ENCODE results near the gene MAGEE1. TPM values are rescaled to one million over a fixed set of nuclear protein-coding genes. Genes with fewer than 3 reads are reported as not detected.

The MAGEE1 gene
- total RNA-seq, 1 experiment from 2014 or later, result not detected

DNA sequence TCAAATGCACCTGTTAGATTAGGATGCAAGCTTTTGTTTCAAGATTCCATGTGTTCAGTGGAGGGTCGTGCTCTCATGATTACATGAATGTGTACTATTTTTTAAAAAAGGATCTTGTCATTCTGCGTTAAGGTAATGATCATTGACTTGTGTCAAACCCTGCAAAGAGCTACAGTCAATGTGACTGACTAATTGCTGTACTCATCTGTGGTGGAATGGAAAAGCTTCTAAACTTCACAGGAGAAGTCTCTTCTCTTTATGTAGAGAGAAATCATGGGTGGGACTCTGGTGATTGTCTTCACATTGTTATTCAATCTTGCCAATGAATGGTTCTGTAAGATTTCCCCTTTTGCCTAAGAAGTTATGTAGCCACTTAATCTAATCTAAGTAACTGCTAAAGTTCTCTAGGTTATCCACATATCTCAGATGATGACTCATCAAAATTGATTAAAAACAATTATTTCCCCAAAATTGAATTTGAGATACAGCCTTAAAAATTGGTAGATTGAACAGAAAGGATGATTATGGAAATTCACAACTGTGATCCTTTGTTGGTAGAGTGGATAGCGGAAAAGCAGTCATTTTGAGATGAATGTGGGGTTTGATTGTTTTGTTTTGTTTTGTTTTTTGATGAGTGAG is 6.7 kb downstream of the MAGEE1 start:
- DNase-seq (ENCODE audit: low spot score), result no peak
- no TSS peak for BruUV-seq (replicated peaks)
- POLR2A ChIA-PET (ENCODE audit: low non-redundant PET), result no interaction called here
- Histone ChIP-seq H3K27ac (ENCODE audit: low read depth, low read length, poor library complexity, severe bottlenecking) (no peak overlapping the region), H3K4me1 (ENCODE audit: insufficient read depth, low read length, poor library complexity, severe bottlenecking) (no peaks in the 10 kb centered on the region), H3K4me3 (ENCODE audit: low read depth, low read length, poor library complexity, severe bottlenecking) (no peak overlapping the region), H3K27me3 (replicated peaks; ENCODE audit: insufficient read depth, low read depth, low read length, poor library complexity) (no peaks in the 10 kb centered on the region), H3K36me3 (ENCODE audit: insufficient read depth, low read length, poor library complexity, severe bottlenecking) (no peaks in the 10 kb centered on the region), H3K9me3 (ENCODE audit: low read depth, low read length, poor library complexity, severe bottlenecking) (no peaks in the 10 kb centered on the region)
- CTCF ChIA-PET, result no interaction called here
- intact Hi-C loops (cut with micrococcal nuclease; ENCODE audit: unreplicated experiment), result no loop called here
- TF ChIP-seq, protein P1, sequence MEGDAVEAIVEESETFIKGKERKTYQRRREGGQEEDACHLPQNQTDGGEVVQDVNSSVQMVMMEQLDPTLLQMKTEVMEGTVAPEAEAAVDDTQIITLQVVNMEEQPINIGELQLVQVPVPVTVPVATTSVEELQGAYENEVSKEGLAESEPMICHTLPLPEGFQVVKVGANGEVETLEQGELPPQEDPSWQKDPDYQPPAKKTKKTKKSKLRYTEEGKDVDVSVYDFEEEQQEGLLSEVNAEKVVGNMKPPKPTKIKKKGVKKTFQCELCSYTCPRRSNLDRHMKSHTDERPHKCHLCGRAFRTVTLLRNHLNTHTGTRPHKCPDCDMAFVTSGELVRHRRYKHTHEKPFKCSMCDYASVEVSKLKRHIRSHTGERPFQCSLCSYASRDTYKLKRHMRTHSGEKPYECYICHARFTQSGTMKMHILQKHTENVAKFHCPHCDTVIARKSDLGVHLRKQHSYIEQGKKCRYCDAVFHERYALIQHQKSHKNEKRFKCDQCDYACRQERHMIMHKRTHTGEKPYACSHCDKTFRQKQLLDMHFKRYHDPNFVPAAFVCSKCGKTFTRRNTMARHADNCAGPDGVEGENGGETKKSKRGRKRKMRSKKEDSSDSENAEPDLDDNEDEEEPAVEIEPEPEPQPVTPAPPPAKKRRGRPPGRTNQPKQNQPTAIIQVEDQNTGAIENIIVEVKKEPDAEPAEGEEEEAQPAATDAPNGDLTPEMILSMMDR (conservative IDR thresholded peaks at IDR 0.05; ENCODE audit: low read depth, low read length), result no peak
- no peak for TF ChIP-seq EZH2 (IDR thresholded peaks at IDR 0.05; ENCODE audit: borderline replicate concordance, low read depth, low read length, poor library complexity, severe bottlenecking)

DNA sequence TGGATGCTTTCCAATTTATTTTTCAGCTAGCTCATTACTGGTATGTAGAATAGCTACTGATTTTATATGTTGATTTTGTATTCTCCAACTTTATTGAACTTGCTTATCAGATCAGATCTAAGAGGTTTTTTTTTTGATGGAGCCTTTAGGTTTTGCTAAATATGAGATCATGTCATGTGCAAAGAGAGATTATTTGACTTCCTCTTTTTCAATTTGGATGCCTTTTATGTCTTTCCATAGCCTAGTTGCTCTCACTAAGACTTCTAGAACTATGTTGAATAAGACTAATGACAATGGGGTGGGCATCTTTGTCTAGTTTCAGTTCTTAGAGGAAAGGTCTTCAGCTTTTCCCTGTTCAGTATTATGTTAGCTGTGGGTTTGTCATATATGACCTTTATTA is 11.7 kb downstream of the MAGEE1 start:
- no peak for TF ChIP-seq EZH2 (IDR thresholded peaks at IDR 0.05; ENCODE audit: borderline replicate concordance, low read depth, low read length, poor library complexity, severe bottlenecking)
- TF ChIP-seq, protein P1 (conservative IDR thresholded peaks at IDR 0.05; ENCODE audit: low read depth, low read length), result no peak
- Histone ChIP-seq H3K27ac (ENCODE audit: low read depth, low read length, poor library complexity, severe bottlenecking) (no peak overlapping the region), H3K4me3 (ENCODE audit: low read depth, low read length, poor library complexity, severe bottlenecking) (no peak overlapping the region), H3K4me1 (ENCODE audit: insufficient read depth, low read length, poor library complexity, severe bottlenecking) (no peaks in the 10 kb centered on the region), H3K27me3 (replicated peaks; ENCODE audit: insufficient read depth, low read depth, low read length, poor library complexity) (no peaks in the 10 kb centered on the region), H3K36me3 (ENCODE audit: insufficient read depth, low read length, poor library complexity, severe bottlenecking) (no peaks in the 10 kb centered on the region), H3K9me3 (ENCODE audit: low read depth, low read length, poor library complexity, severe bottlenecking) (no peaks in the 10 kb centered on the region)
- no TSS peak for BruUV-seq (replicated peaks)
- CTCF ChIA-PET, result no interaction called here
- no peak for DNase-seq (ENCODE audit: low spot score)
- POLR2A ChIA-PET (ENCODE audit: low non-redundant PET), result no interaction called here
- intact Hi-C loops (cut with micrococcal nuclease; ENCODE audit: unreplicated experiment), result no loop called here

DNA sequence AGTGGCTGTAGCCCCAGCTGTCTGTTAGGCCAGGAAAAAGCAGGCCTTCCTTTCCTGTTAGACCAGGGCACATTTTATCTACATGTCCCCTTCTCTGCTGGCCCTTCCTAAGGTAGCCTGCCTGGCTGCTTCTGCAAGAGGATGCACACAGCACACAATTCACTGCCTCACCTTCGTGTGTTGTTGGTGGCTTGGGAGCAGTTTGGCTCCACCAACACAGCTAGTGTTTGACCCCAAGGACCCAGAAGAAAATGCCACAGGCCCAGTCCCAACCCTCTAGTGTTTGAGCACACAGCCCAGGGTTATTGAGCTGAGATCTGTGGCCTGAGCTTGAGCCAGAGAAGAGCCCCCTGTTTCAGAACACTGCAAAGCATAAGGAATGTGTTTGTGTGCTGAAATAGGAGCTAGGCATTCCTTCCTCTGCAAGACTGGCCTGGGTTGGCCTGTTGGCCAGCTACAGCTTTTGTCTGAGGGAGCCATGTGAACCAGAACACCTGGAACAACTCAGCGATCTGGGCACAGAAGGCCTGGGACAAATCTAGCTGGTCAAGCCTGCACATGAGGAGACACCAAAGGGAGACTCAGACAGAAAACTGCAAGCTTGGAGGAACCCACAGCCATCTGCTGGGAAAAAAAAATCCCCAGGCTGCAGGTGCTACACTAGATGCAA is 26.4 kb downstream of the MAGEE1 start:
- CTCF ChIA-PET, result interaction anchor here (1.0 kb wide), 1 partner anchor 175 kb away, joined by 5 read pairs; no protein-coding TSS in a partner anchor
- BruUV-seq (replicated peaks), result no TSS peak
- no peak overlapping the region for H3K27ac ChIP-seq (ENCODE audit: low read depth, low read length, poor library complexity, severe bottlenecking)
- no peaks in the 10 kb centered on the region for H3K9me3 ChIP-seq (ENCODE audit: low read depth, low read length, poor library complexity, severe bottlenecking)
- H3K4me1 ChIP-seq (ENCODE audit: insufficient read depth, low read length, poor library complexity, severe bottlenecking), result no peaks in the 10 kb centered on the region
- DNase-seq (ENCODE audit: low spot score), result no peak
- no peak overlapping the region for H3K4me3 ChIP-seq (ENCODE audit: low read depth, low read length, poor library complexity, severe bottlenecking)
- no peaks in the 10 kb centered on the region for H3K27me3 ChIP-seq (replicated peaks; ENCODE audit: insufficient read depth, low read depth, low read length, poor library complexity)
- H3K36me3 ChIP-seq (ENCODE audit: insufficient read depth, low read length, poor library complexity, severe bottlenecking), result no peaks in the 10 kb centered on the region
- TF ChIP-seq EZH2 (IDR thresholded peaks at IDR 0.05; ENCODE audit: borderline replicate concordance, low read depth, low read length, poor library complexity, severe bottlenecking), result no peak
- TF ChIP-seq, protein P1 (conservative IDR thresholded peaks at IDR 0.05; ENCODE audit: low read depth, low read length), result no peak
- POLR2A ChIA-PET (ENCODE audit: low non-redundant PET), result no interaction called here
- intact Hi-C loops (cut with micrococcal nuclease; ENCODE audit: unreplicated experiment), result loop anchor here (1.0 kb wide), 1 partner anchor 175 kb away; no protein-coding TSS in a partner anchor
